MCF 10A (cell line): ENCODE data around the gene TWIST2. TPM values are rescaled to one million over a fixed set of nuclear protein-coding genes. Genes with fewer than 3 reads are reported as not detected.

ENCODE experiments used
- BruUV-seq: library from RNA; stranded (reverse); fragments of 400-500 nt; replicated peaks from 2 replicates; lab custom pipeline; 2021; lab: Mats Ljungman, UMichigan
- CTCF ChIA-PET: fragments of 300-600 bp; sonication (Branson Sonifier 250); formaldehyde crosslinking; extraction: SDS; loops from one replicate; lab custom pipeline; 2021; ENCODE audit warnings: antibody characterized with exemption, inconsistent platforms; lab: Yijun Ruan, JAX
- POLR2A ChIA-PET: fragments of 300-600, 350-650 bp; sonication (Branson Sonifier 250); formaldehyde crosslinking; extraction: SDS; loops from one replicate; lab custom pipeline; 2020; ENCODE audit warnings: antibody characterized with exemption, inconsistent platforms; lab: Yijun Ruan, JAX
- DNase-seq: peaks from one replicate; pipeline ENCODE4 v3.0.0-alpha.2; 2018; ENCODE audit not compliant: unreplicated experiment
- H3K27ac Mint-ChIP-seq: one replicate; pipeline ENCODE4 v1.8.0; 2022; ENCODE audit warnings: mild to moderate bottlenecking, low read depth, mixed read lengths; ENCODE audit not compliant: unreplicated experiment
- H3K27me3 Mint-ChIP-seq: one replicate; pipeline ENCODE4 v1.8.0; 2022; ENCODE audit warnings: mixed read lengths; ENCODE audit not compliant: insufficient read depth, unreplicated experiment
- H3K36me3 Mint-ChIP-seq: one replicate; pipeline ENCODE4 v1.8.0; 2022; ENCODE audit warnings: mild to moderate bottlenecking, moderate library complexity, mixed read lengths; ENCODE audit not compliant: insufficient read depth, unreplicated experiment
- H3K4me1 Mint-ChIP-seq: one replicate; pipeline ENCODE4 v1.8.0; 2022; ENCODE audit warnings: mixed read lengths; ENCODE audit not compliant: insufficient read depth, unreplicated experiment
- H3K4me3 Mint-ChIP-seq: one replicate; pipeline ENCODE4 v1.8.0; 2022; ENCODE audit warnings: mild to moderate bottlenecking, moderate library complexity, mixed read lengths; ENCODE audit not compliant: unreplicated experiment
- H3K9me3 Mint-ChIP-seq: one replicate; pipeline ENCODE4 v1.8.0; 2022; ENCODE audit warnings: mixed read lengths; ENCODE audit not compliant: unreplicated experiment
- CTCF ChIP-seq: fragments of 200-600 bp; IDR thresholded peaks from one replicate; pipeline ENCODE4 v1.8.0; 2022; ENCODE audit warnings: antibody characterized with exemption, mild to moderate bottlenecking; ENCODE audit not compliant: unreplicated experiment
- intact Hi-C: fragments of 100-400 bp; cut with micrococcal nuclease; formaldehyde crosslinking; loops from 2 replicates; pipeline ENCODE4 v1.14.1; 2022
- total RNA-seq: library from RNA; stranded (reverse); gene quantifications from 2 replicates; pipeline ENCODE4 v1.2.3, GENCODE V29; 2022

The TWIST2 gene
- total RNA-seq, 1 experiment from 2014 or later: 30.2 TPM

GRCh38 chr2:238817382-238817781 is 30.5 kb upstream of the TWIST2 start:
- peaks cover 17% of the 10 kb centered on the region for H3K4me1 Mint-ChIP-seq
- no peak for DNase-seq
- ChIA-PET POLR2A (no interaction called here), CTCF (interaction anchor here (1.2 kb wide), 1 partner anchor 34 kb away, joined by 4 read pairs; no protein-coding TSS in a partner anchor)
- TF ChIP-seq CTCF: no peak
- peaks cover 11% of the 10 kb centered on the region for H3K27me3 Mint-ChIP-seq
- peaks cover 8% of the 10 kb centered on the region for H3K9me3 Mint-ChIP-seq
- no TSS peak for BruUV-seq
- H3K27ac Mint-ChIP-seq: no peak overlapping the region
- H3K4me3 Mint-ChIP-seq: no peak overlapping the region
- peaks cover 6% of the 10 kb centered on the region for H3K36me3 Mint-ChIP-seq
- intact Hi-C loops: no loop called here

- H3K4me3 Mint-ChIP-seq: no peak overlapping the region
- H3K9me3 Mint-ChIP-seq: peaks cover 8% of the 10 kb centered on the region
- H3K4me1 Mint-ChIP-seq: peaks cover 17% of the 10 kb centered on the region
- H3K27me3 Mint-ChIP-seq: peaks cover 11% of the 10 kb centered on the region
- peaks cover 6% of the 10 kb centered on the region for H3K36me3 Mint-ChIP-seq
- CTCF ChIA-PET: interaction anchor here (0.7 to 1.2 kb wide), 2 partner anchors 14 to 34 kb away, joined by 4 read pairs; no protein-coding TSS in a partner anchor
- no peak for DNase-seq
- no peak overlapping the region for H3K27ac Mint-ChIP-seq
- intact Hi-C loops: no loop called here
- no peak for TF ChIP-seq CTCF
- no TSS peak for BruUV-seq
- POLR2A ChIA-PET: interaction anchor here (0.6 kb wide), 1 partner anchor 10 kb away, joined by 4 read pairs; no protein-coding TSS in a partner anchor
These were observed 30.0 kb upstream of the TWIST2 start for GRCh38 chr2:238817891-238818290.

- Mint-ChIP-seq H3K36me3 (peaks cover 2% of the 10 kb centered on the region), H3K4me3 (no peak overlapping the region), H3K27me3 (peaks cover 6% of the 10 kb centered on the region), H3K4me1 (peaks cover 17% of the 10 kb centered on the region), H3K9me3 (peaks cover 8% of the 10 kb centered on the region), H3K27ac (no peak overlapping the region)
- BruUV-seq: no TSS peak
- no peak for TF ChIP-seq CTCF
- DNase-seq: no peak
- intact Hi-C loops: no loop called here
- ChIA-PET CTCF (interaction anchor here (0.7 kb wide), 1 partner anchor 14 kb away, joined by 4 read pairs; no protein-coding TSS in a partner anchor), POLR2A (interaction anchor here (0.6 to 1.3 kb wide), 2 partner anchors 9 to 30 kb away, joined by 4 read pairs; partner anchors contain the start of gene TWIST2)
These were observed 29.3 kb upstream of the TWIST2 start for GRCh38 chr2:238818561-238818960.

- Mint-ChIP-seq H3K36me3 (no peaks in the 10 kb centered on the region), H3K27ac (no peak overlapping the region), H3K9me3 (peaks cover 8% of the 10 kb centered on the region), H3K4me3 (no peak overlapping the region), H3K4me1 (peaks cover 17% of the 10 kb centered on the region), H3K27me3 (no peaks in the 10 kb centered on the region)
- ChIA-PET CTCF (no interaction called here), POLR2A (no interaction called here)
- no TSS peak for BruUV-seq
- TF ChIP-seq CTCF: no peak
- intact Hi-C loops: no loop called here
- no peak for DNase-seq
These were observed 27.7 kb upstream of the TWIST2 start for GRCh38 chr2:238820197-238820596.
